Breast epithelium (tissue), 4 donors: ENCODE data around the gene TMEM187. TPM values are rescaled to one million over a fixed set of nuclear protein-coding genes. Genes with fewer than 3 reads are reported as not detected.

Source experiments
- DNase-seq, 2 donors: peaks; one replicate each; pipeline ENCODE4 v3.0.0-alpha.2; 2019; ENCODE audit warnings: low spot score in 2 of 2
- H3K27ac ChIP-seq, 2 donors: fragments of 200-600 bp; sonication (generic) in 1 of 2; one replicate each; pipeline ENCODE4 v1.5.1; 2016 to 2019; ENCODE audit warnings: mild to moderate bottlenecking in 1 of 2
- H3K27me3 ChIP-seq, 2 donors: fragments of 200-600 bp; sonication (generic) in 1 of 2; one replicate each; pipeline versions ENCODE4 v1.5.1 to v1.6.0; 2017 to 2019; ENCODE audit warnings: control low read depth in 1 of 2, mild to moderate bottlenecking in 1 of 2
- H3K36me3 ChIP-seq: fragments of 200-600 bp; one replicate; pipeline ENCODE4 v1.5.1; 2019
- H3K4me1 ChIP-seq, 2 donors: fragments of 200-600 bp; sonication (generic); one replicate each; pipeline ENCODE4 v1.5.1; 2016 to 2019; ENCODE audit warnings: control low read depth in 1 of 2
- H3K4me3 ChIP-seq, 3 donors: fragments of 200-600 bp; sonication (generic); 1 replicate in 2 of 3; 2 replicates in 1 of 3; pipeline ENCODE4 v1.5.1; 2016 to 2019; ENCODE audit warnings: mild to moderate bottlenecking in 3 of 3, moderate library complexity in 2 of 3
- H3K9me3 ChIP-seq, 2 donors: fragments of 200-600 bp; sonication (generic) in 1 of 2; one replicate each; pipeline ENCODE4 v1.5.1; 2016 to 2019; ENCODE audit warnings: control low read depth in 1 of 2
- CTCF ChIP-seq, 3 donors: fragments of 450-650 bp; IDR thresholded peaks; one replicate each; pipeline ENCODE4 v1.5.1; 2016 to 2017; ENCODE audit warnings: antibody characterized with exemption in 3 of 3, mild to moderate bottlenecking in 3 of 3, moderate library complexity in 3 of 3
- POLR2A ChIP-seq: fragments of 450-650 bp; IDR thresholded peaks from one replicate; pipeline ENCODE4 v1.6.1; 2016; ENCODE audit warnings: antibody characterized with exemption, mild to moderate bottlenecking, moderate library complexity
- POLR2AphosphoS5 ChIP-seq, 3 donors: sonication (generic); formaldehyde crosslinking; IDR thresholded peaks; one replicate each; pipeline ENCODE4 v1.6.1; 2017; ENCODE audit warnings: antibody characterized with exemption in 3 of 3
- intact Hi-C: fragments of 100-400 bp; cut with DNase I; formaldehyde crosslinking; loops from one replicate; pipeline ENCODE4 v1.15.1; 2023; ENCODE audit warnings: low total_unique reads
- total RNA-seq, 3 donors: library from RNA; depleted of rRNA; stranded (reverse); fragments of >200 nt; gene quantifications; one replicate each; pipeline ENCODE4 v1.1.0, GENCODE V29; 2016

The TMEM187 gene
- total RNA-seq, 3 donors from 2014 or later = 7.6 to 10.9 (median 8.2) TPM

GRCh38 chrX:153968255-153968654 is 4.3 kb upstream of the TMEM187 start:
- Histone ChIP-seq H3K27me3 (peaks cover 0 to 24% of the 10 kb centered on the region in 2 donors), H3K4me1 (peaks cover 0 to 6% of the 10 kb centered on the region in 2 donors), H3K27ac (peak overlapping the region; percentile 26 to 100), H3K36me3 (no peaks in the 10 kb centered on the region), H3K9me3 (no peaks in the 10 kb centered on the region), H3K4me3 (peak overlapping the region in 2 of 3 donors; percentile 82 to 91)
- no peak for TF ChIP-seq POLR2A
- no peak for TF ChIP-seq CTCF (IDR thresholded peaks at IDR 0.05)
- no peak for TF ChIP-seq POLR2AphosphoS5 (IDR thresholded peaks at IDR 0.05)
- DNase-seq = no peak
- intact Hi-C loops = no loop called here

- Histone ChIP-seq H3K27ac (peak overlapping the region in 1 of 2 donors; percentile 100), H3K27me3 (peaks cover 0 to 24% of the 10 kb centered on the region in 2 donors), H3K36me3 (no peaks in the 10 kb centered on the region), H3K9me3 (no peaks in the 10 kb centered on the region), H3K4me1 (peaks cover 0 to 10% of the 10 kb centered on the region in 2 donors), H3K4me3 (peak overlapping the region; percentile 73 to 91 (median 82))
- no peak for DNase-seq
- intact Hi-C loops = no loop called here
- TF ChIP-seq POLR2A (no peak), CTCF (IDR thresholded peaks at IDR 0.05) (no peak), POLR2AphosphoS5 (IDR thresholded peaks at IDR 0.05) (no peak)
These were observed 3.8 kb upstream of the TMEM187 start for GRCh38 chrX:153968754-153969124.

- peaks cover 0 to 24% of the 10 kb centered on the region in 2 donors for H3K27me3 ChIP-seq
- H3K36me3 ChIP-seq = no peaks in the 10 kb centered on the region
- no peak for DNase-seq
- H3K9me3 ChIP-seq = no peaks in the 10 kb centered on the region
- H3K4me1 ChIP-seq = peaks cover 0 to 15% of the 10 kb centered on the region in 2 donors
- TF ChIP-seq CTCF (IDR thresholded peaks at IDR 0.05) = no peak
- TF ChIP-seq POLR2AphosphoS5 (IDR thresholded peaks at IDR 0.05) = no peak
- TF ChIP-seq POLR2A = no peak
- intact Hi-C loops = no loop called here
- H3K4me3 ChIP-seq = peak overlapping the region; percentile 73 to 91 (median 82)
- H3K27ac ChIP-seq = peak overlapping the region in 1 of 2 donors; percentile 100
These were observed 3.2 kb upstream of the TMEM187 start for GRCh38 chrX:153969125-153969903.

GRCh38 chrX:153969904-153970356 is 2.6 kb upstream of the TMEM187 start:
- Histone ChIP-seq H3K4me1 (peaks cover 0 to 15% of the 10 kb centered on the region in 2 donors), H3K9me3 (no peaks in the 10 kb centered on the region), H3K36me3 (no peaks in the 10 kb centered on the region), H3K4me3 (peak overlapping the region; percentile 73 to 91 (median 82)), H3K27me3 (peaks cover 0 to 24% of the 10 kb centered on the region in 2 donors), H3K27ac (peak overlapping the region; percentile 99 to 100)
- no peak for DNase-seq
- intact Hi-C loops = no loop called here
- TF ChIP-seq POLR2AphosphoS5 (IDR thresholded peaks at IDR 0.05) (no peak), CTCF (IDR thresholded peaks at IDR 0.05) (no peak), POLR2A (no peak)
